Ascending aorta (tissue), 2 donors: Measurements from ENCODE around the gene ARHGDIB. TPM values are rescaled to one million over a fixed set of nuclear protein-coding genes. Genes with fewer than 3 reads are reported as not detected.

Experiments
- DNase-seq, 2 donors: peaks; one replicate each; pipeline ENCODE4 v3.0.0-alpha.2; 2019; ENCODE audit warnings: low spot score in 2 of 2
- H3K27ac ChIP-seq, 2 donors: fragments of 200-600 bp; sonication (generic); one replicate each; pipeline ENCODE4 v1.5.1; 2016 to 2017; ENCODE audit warnings: mild to moderate bottlenecking in 1 of 2
- H3K27me3 ChIP-seq: fragments of 200-600 bp; sonication (generic); one replicate; pipeline ENCODE4 v1.5.1; 2017
- H3K36me3 ChIP-seq, 2 donors: fragments of 200-600 bp; sonication (generic); one replicate each; pipeline ENCODE4 v1.5.1; 2016
- H3K4me1 ChIP-seq, 2 donors: fragments of 200-600 bp; sonication (generic); one replicate each; pipeline ENCODE4 v1.5.1; 2016 to 2017; ENCODE audit warnings: mild to moderate bottlenecking in 1 of 2
- H3K4me3 ChIP-seq, 2 donors: fragments of 200-600 bp; sonication (generic); one replicate each; pipeline ENCODE4 v1.5.1; 2016 to 2017; ENCODE audit warnings: mild to moderate bottlenecking in 1 of 2
- H3K9me3 ChIP-seq, 2 donors: fragments of 200-600 bp; sonication (generic); one replicate each; pipeline ENCODE4 v1.5.1; 2016
- intact Hi-C: fragments of 100-400 bp; cut with DNase I; formaldehyde crosslinking; loops from one replicate; pipeline ENCODE4 v1.15.1; 2023
- total RNA-seq: library from RNA; depleted of rRNA; stranded (reverse); fragments of >200 nt; gene quantifications from one replicate; pipeline ENCODE4 v1.1.0, GENCODE V29; 2016
- TF ChIP-seq, protein P1 (sequence below), 3 experiments: fragments of 200-600 bp in 2 of 3; fragments of 450-650 bp in 1 of 3; sonication (generic) in 2 of 3; IDR thresholded peaks; one replicate each; pipeline ENCODE4 v1.5.1; 2016 to 2019; ENCODE audit warnings: antibody characterized with exemption in 3 of 3, mild to moderate bottlenecking in 1 of 3, moderate library complexity in 1 of 3

The ARHGDIB gene
- total RNA-seq, 1 donor from 2014 or later = 87.1 TPM

DNA sequence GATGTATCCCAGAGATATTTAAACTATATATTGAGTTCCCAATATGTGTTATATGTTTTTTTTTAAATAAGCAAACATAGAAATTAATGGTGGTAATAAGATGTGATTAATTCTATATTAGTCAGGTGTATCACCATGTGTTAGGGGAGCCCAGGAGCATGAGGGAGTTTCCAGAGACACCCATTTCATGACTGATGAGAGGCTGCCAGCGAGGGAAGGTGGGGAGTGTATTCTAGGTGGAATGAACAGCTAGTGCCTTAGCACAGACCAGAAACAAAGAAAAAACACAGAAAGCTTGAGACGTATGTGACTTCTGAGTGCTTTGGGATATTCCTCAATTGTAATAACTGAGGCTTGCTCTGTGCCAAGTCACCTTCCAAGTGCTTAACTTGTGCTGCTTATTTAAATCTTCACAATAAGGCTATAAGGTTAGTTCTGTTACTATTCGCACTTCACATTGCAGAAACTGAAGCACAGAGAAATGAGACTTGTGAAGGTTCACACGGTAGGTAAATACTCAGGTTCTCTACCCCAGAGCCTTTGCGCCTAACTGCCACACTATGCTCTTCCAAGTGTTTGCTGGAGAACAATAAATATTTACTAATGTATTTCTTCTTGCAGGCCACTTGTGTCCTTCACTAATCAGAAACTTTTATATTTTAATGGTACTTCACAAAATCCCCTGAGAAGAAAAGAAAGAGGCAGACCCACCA, 57.9 kb downstream of the ARHGDIB start:
- Histone ChIP-seq H3K9me3 (no peaks in the 10 kb centered on the region), H3K4me3 (no peak overlapping the region), H3K27ac (peak overlapping the region; percentile 73 to 75), H3K27me3 (no peaks in the 10 kb centered on the region), H3K4me1 (peaks cover 0 to 15% of the 10 kb centered on the region in 2 donors), H3K36me3 (no peaks in the 10 kb centered on the region)
- no peak for DNase-seq
- TF ChIP-seq, protein P1, sequence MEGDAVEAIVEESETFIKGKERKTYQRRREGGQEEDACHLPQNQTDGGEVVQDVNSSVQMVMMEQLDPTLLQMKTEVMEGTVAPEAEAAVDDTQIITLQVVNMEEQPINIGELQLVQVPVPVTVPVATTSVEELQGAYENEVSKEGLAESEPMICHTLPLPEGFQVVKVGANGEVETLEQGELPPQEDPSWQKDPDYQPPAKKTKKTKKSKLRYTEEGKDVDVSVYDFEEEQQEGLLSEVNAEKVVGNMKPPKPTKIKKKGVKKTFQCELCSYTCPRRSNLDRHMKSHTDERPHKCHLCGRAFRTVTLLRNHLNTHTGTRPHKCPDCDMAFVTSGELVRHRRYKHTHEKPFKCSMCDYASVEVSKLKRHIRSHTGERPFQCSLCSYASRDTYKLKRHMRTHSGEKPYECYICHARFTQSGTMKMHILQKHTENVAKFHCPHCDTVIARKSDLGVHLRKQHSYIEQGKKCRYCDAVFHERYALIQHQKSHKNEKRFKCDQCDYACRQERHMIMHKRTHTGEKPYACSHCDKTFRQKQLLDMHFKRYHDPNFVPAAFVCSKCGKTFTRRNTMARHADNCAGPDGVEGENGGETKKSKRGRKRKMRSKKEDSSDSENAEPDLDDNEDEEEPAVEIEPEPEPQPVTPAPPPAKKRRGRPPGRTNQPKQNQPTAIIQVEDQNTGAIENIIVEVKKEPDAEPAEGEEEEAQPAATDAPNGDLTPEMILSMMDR (IDR thresholded peaks at IDR 0.05) = no peak
- intact Hi-C loops = no loop called here

- no peak for DNase-seq
- no peak overlapping the region for H3K4me3 ChIP-seq
- H3K36me3 ChIP-seq = no peaks in the 10 kb centered on the region
- TF ChIP-seq, protein P1 (IDR thresholded peaks at IDR 0.05) = no peak
- intact Hi-C loops = no loop called here
- H3K27me3 ChIP-seq = no peaks in the 10 kb centered on the region
- peaks cover 0 to 15% of the 10 kb centered on the region in 2 donors for H3K4me1 ChIP-seq
- H3K9me3 ChIP-seq = no peaks in the 10 kb centered on the region
- peak overlapping the region; percentile 73 to 75 for H3K27ac ChIP-seq
These were observed 58.9 kb downstream of the ARHGDIB start for GRCh38 chr12:14902465-14902864.

GRCh38 chr12:14901228-14901562, 60.2 kb downstream of the ARHGDIB start:
- TF ChIP-seq, protein P1 (IDR thresholded peaks at IDR 0.05) = no peak
- H3K4me1 ChIP-seq = peaks cover 0 to 15% of the 10 kb centered on the region in 2 donors
- no peaks in the 10 kb centered on the region for H3K9me3 ChIP-seq
- H3K27me3 ChIP-seq = no peaks in the 10 kb centered on the region
- DNase-seq = no peak
- intact Hi-C loops = no loop called here
- no peaks in the 10 kb centered on the region for H3K36me3 ChIP-seq
- H3K4me3 ChIP-seq = no peak overlapping the region
- H3K27ac ChIP-seq = peak overlapping the region; percentile 73 to 75

DNA sequence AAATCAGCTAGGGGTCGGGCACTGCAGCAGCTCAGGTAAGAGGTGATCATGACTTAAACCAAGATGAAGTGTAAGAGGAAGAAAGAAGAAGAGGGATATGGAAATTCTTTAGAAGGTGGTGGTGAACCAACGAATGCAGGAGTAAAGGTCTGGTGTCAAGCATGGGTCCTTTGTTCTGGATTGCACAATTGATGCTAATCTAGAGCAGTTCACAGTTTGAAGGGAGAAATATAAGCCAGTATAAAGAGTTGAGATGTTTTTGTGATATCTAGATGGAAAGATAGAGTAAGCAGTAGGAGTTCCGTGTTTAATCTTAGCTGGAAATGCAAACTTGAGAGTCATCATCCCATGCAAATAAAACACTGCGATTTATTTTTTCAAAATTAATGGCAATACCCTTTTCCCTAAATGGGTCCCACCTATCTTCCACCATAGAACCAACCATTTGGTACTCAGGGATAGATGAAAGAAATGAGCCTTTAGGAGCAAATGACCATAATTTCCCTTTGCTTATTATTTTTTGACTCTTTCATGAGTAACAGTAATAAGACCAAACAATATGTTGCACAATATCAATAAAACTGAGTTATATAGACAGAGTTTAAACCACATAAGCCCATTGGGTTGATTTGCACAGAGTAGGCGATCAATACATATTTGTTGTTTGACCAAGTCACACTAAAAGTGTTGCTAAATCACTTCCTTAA, 60.7 kb downstream of the ARHGDIB start:
- Histone ChIP-seq H3K4me1 (peaks cover 0 to 15% of the 10 kb centered on the region in 2 donors), H3K27ac (no peak overlapping the region)
- TF ChIP-seq, protein P1 (IDR thresholded peaks at IDR 0.05) = no peak

GRCh38 chr12:14896521-14897169, 64.8 kb downstream of the ARHGDIB start:
- no peak for DNase-seq
- TF ChIP-seq, protein P1 (IDR thresholded peaks at IDR 0.05) = no peak
- Histone ChIP-seq H3K27me3 (no peaks in the 10 kb centered on the region), H3K9me3 (no peaks in the 10 kb centered on the region), H3K27ac (peak overlapping the region; percentile 43 to 74), H3K4me1 (peaks cover 7 to 28% of the 10 kb centered on the region in 2 donors), H3K36me3 (no peaks in the 10 kb centered on the region), H3K4me3 (peak overlapping the region in 1 of 2 donors; percentile 16)
- intact Hi-C loops = no loop called here

More for the DNA sequence above, 60.7 kb downstream of the ARHGDIB start:
- Histone ChIP-seq H3K27me3 (no peaks in the 10 kb centered on the region), H3K9me3 (no peaks in the 10 kb centered on the region), H3K4me3 (no peak overlapping the region), H3K36me3 (no peaks in the 10 kb centered on the region)
- intact Hi-C loops = no loop called here
- no peak for DNase-seq
